ENCODE results near the gene AHCYL1.

The AHCYL1 gene

DNA sequence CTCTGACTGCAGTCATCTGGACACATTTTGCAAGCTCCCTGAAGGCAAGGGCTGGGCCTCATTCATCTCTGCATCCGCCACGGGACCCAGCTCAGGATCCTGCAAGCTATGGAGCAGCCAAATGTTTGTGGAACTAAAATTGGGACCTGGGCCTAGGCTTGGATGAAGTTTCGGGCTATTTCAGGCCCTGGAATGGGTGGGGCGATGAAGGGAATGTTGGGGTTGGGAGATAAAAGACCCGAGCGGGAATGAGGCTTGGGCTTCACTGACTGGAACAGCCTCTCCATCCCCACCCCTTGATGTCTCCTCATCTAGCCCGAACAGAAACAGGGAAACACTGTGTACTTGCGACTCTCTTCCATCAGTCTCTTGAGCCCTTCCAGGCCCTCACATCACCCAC is 7.3 kb upstream of the AHCYL1 start:
- no peak for DNase-seq

DNA sequence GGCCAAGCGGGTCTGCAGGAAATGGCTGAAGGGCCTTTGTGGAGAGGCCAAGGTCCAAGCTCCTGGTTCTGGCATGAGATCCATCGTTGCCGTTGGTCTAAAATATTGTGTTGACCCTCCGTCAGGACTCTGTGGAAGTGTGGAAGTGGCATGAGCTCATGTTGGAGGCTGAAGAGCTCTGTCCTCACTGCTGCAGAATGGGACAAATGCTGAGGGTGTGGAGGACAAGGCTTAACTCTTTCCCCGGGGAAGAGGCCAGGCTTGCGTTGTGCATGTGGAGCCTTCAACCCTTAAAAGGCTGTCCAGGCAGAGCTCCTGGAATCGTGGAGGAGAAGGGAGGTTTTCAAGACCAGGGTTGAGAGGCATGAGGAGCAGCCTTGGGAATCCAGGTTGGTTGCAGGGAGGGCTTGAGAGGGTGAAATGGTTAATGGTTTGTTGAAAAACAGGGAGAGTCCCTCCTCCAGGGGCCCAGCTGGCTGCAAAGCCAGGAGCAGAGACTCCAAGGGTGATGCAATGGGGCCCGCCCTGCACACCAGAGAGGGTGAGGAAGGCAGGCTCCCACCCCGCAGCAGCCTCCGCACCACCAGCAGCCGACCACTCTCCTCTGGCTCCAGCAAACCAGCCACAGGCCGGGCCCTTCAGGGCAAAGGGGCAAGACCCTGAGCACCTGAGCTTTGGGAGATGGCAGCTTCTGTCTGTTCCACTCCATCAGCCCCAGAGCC is 6.7 kb upstream of the AHCYL1 start:
- DNase-seq: no peak

DNA sequence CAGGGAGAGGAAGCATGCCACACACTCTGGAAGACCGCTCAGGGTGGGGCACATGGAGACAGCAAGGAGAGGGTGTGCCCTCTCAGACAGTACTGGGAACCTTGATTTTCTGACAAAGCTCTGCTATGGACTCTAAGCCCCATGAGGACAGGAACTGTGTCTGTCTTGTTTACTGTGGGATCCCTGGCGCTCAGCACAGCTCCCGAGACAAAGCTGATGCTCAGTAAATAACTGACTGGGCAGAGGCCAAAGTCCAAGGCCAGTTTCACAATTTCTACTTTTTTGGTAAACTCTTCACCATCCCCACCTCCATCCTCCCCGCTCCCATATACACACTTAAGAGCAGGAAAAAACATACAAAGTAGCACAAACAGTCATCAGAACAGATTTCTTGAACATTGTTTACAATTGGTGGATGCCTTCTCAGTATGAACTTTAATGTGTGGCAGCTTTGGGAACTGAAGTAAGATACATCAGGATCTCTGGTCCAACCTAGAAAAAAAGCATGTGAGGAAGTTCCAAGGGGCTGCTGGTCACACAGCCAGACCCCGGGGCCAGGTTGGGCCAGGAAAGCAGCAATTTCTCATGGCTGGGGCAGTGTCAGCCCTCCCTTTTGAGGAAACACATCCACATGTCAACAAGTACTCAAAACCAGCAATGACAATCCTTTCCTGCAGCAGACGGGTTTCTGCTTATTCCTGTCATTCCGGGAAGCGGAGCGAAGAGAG is 5.6 kb upstream of the AHCYL1 start:
- DNase-seq: no peak

DNA sequence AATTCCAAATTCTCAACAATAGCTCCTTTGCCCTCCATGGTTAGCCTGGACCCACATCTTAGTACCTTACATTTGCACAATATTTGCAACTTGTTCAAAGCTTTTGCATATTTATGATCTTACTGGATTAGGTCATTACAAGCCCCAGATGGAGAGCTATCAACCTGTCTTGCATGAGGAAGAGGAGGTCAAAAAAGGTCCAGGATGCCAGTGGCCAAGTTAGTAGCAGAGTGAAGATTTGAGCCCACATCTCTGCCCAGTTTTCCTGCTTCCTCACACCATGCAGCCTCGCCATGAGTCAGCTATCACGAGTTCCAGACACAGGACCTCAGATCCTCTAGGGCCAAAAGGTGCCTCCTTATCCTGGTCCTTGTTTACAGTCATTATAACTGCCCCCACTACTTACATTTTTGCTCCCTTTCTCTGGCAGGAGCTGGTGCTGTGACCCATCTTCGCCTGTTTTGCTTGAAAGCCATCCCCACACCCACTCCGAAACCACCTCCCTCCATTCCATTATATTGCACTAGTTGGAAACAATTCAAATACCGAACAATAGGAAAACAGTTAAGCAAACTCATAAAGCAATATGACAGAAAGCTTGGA is 5.0 kb upstream of the AHCYL1 start:
- DNase-seq: no peak

DNA sequence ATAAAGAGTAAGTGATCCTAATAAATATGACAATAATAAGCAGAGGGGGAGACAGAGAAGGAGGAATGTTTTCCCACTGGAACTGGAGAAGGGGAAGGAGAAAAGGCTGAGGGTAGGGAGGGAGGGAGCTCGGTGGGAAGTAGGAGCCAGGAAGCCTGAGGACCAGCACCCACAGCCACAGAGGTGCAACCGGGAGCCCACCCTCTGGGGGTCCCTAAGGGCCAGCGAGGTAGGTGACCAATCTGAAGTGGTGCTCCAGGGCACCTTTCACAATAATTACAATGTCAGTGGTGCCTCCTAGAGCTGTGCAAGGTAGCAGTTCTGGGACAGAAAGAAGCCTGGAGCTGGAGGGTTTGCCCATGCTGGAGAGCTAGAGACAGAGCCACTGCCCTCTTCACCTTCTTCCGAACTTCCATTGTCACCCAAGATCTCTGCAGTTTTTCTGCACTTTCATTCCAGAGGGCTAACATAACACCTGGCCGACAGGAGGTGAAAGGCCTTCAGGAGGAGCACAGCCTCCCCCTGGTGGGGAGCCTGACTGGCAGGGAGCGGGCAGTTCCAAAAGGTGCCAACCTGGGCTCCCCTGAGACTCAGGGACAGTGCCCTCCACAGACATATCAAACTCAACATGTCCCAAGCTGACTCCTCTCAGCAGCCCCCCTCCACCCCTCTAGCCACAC is 4.1 kb upstream of the AHCYL1 start:
- no peak for DNase-seq

DNA sequence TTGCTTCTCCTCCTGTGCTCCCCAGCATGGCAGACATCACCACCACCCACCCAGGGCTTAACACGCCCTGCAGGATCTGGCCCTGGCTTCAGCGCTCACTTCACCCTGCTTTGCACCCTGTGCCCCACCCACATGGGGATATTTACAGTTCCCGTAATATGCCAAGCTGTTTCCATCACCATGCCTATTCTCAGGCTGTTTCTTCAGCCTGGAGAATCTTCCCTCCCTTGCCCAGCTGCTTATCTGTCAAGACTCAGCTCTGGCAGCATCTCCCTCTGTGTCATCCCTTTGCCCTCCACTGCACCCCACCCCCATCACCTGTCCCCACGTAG is 3.6 kb upstream of the AHCYL1 start:
- DNase-seq: no peak

DNA sequence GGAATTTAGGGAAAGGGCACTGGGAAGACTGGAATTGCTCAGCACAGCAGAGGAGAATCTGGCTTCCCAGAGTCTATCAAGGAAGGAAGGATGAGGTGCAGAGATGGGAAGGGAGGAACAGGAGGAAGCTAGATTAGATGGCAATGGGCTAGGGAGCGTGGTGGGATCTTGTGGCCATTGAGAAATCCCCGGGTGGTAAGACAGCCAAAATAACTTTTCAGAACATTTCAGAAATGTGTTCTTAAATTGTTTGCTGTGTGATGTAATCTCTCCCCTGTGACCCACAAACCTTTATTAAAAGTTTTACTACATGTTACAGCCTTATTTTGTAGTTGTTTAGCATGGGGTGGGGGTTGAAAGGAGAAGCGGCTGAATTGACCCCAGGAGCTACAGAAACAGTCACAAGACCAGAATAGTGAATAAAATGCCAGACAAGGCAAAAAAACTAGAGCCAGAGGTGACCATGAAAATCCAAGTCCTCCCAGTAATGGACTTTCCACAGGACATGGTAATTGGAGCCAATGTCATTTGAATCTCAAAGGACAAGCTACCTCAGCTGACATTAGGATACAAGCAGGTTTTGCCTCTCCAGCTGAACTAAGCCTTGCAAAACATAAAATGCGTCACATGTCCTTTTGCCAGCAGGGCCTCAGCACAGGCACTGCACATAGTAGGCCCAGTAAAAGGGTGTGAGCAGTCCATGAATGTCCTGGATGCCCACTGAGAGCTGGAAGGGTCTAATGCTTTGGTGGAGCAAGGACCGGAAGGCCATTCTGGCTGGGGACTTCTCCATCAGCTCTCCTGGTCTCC is 980 bp upstream of the AHCYL1 start:
- DNase-seq: no peak

DNA sequence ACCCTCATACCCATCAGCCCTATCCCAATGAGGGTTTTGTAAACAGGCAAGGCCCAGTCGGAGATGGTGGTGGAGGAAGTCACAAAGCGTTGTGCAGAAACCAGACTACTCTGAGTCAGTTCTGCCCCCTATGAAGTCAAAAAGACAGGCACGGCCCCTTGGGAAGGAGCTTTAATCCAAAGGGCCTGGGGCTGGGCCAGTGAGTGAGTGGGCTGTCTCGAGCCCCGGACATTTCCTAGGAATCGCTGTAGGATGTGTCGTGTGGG is 442 bp upstream of the AHCYL1 start:
- no peak for DNase-seq

DNA sequence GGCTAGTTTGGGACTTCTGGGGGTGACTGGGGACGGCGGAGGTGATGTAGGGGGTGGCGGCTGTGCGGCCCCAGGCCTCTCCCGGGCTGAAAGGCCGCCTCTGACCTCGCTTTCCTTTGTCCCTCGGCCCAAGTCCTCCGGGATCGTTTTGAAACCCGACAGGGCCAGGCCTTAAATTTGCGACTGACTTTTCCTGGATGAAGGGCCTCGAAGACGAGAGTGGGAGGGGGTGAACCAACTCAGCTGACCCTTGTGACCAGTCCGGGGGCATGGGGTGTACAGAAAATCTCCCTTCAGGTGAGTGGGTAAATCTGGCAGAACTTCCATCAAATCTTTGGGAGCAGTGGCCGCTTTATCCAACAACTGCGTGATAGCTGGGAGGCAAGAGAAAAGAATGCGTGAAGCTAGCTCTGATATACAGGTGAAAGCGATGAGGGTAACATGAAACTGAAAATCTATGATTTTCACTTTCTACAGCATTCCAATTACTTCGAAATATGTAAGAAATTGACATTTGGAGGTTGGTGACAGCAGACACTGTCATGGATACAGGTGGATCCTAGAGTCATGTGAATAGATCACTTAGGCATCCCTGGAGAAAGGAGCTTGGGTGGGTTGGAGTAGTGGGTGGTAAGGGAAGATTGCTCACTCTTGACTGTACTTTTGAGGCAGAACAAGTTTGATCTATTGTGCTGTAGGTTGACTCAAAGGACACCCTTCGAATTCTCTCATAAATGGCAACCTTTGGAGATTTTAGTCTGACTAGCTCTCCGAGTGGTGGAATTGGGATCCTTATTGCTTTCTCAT is 885 bp downstream of the AHCYL1 start:
- no peak for DNase-seq

DNA sequence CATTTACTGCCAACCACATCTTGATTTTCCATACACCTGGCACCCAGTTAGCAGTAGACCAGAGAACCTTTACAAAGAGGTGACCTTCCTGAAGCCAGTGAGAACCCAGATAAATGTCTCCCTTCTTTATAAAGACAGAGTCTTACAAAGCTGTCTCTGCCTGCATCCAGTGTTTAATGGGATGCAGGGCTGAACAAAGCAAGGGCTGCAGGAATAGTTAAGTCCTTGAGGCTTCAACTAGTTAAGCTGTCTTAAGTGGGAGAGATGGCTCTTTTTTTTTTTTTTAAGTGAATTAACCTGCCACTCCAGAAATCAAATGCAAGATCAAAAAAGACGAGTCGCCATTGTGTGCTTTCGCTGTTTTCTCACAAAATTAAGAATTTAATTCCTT is 1.5 kb downstream of the AHCYL1 start:
- no peak for DNase-seq

DNA sequence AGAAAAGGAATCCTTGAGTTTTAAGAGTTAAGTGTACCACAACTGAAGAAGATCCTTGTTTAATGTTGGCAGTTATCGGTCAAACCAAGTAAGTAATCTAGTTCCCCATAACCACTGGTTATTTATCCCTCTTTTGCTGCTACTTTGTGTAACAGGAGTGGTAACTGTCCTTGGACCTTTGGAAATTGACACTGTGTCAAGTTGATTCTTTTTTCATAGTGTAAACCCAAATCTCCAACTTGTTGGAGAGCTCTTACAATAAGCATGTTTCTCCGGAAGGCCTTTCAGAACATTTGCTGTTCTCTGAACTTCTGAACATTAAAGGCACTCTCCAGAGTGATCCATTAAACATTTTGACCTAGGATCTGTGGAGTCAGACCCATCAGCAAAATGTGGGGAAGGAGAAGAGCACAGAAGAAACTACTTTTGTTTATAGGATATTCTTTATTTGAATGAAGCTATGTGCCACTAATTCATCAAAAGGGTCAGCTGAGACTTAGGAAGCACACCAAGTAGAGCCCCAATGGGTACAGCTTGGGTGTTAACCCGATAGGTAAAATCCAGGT is 3.9 kb downstream of the AHCYL1 start:
- no peak for DNase-seq

DNA sequence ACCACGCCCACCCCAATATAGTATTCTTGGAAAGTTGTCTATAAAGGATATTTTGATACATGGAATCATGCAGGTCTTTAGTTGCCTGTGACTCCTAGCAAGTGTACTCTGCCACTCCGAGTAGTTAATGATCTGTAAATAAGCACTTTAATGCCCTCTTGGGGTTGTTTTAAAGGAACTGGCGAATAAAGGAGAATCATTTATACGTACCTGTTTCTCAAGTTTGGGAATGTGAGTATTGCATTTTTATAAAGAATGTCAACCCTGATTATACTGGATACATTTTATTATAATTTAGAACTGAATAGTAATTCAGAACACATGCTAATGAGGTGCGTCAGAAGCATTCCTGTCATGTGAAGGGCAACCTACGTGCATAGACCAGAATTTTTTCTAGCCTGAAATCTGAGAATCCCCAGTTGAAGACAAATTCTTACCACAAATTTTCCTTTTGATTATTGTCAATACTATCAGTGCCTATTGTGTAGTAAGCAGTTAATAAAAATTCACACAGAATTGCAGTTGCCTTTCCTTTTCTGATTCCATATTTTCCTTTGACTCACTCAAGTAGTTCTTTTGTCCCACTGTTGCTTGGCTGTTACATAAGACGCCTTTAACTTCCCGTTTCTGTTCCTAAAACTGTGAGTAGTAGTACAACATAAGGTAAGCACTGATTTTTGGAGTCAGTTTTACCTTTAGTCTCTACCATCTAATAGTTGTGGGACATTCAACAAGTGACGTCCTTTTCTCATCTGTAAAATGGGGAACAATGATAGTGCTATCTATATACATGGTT is 5.1 kb downstream of the AHCYL1 start:
- no peak for DNase-seq

DNA sequence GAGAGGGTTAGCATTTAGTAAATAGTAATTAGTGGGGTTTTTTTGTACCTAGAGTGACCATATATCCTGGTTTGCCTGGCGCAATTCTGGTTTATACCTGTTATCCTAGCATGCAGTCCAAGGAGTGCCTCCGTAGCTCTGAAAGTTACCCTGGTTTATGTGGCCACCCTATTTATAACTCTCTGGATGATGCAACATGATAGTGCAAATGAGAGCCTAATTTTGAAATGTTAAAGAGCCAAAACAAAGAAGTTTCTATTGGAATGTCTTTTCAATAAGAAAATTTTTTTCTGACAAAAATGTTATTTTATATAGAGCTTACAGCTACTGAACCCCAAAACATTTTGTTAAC is 5.7 kb downstream of the AHCYL1 start:
- DNase-seq: no peak

DNA sequence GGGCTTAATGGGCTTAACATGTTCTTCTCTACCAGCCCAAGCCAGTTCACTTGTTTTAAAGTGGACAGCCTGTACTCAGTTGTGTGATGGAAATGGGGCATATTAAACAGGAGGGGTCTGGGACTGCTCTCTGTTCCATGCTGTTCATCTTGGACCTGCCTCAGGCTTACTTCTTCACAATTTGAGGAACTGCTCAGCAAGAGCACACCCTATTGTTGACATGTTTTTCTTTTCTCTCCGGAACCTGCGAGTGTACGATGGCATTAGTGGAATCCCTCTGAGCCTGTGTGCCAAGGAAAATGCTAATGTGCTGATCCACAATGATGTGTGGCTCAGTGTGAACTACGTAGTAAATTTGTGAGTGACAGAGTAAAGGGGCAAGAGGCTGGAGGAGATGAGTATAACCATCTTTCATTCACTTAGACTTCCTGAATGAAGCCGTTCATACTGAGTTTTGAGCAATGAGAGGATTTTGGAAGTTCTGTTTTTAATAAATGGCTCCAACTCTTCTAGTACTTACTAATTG is 6.9 kb downstream of the AHCYL1 start:
- no peak for DNase-seq

DNA sequence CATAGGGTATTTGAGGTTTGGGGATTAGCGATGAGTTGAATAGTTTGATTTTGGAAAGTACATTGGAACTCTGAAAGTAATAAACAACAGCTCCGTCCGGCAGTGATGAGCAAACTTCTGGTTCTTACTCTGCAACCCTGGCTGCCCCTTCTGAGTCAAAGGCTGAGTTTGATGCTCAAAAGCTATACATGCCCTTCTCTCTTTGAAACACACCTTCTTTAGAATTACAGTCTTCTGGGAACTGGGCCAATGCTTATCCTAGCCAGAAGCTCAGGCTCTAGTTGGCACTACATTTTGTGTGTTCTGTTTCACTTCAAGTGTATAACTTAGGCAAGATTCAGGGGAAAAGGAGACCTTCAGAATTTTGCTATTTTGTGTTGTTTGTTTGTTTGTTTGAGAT is 9.3 kb downstream of the AHCYL1 start:
- peak; percentile 21 for DNase-seq

DNA sequence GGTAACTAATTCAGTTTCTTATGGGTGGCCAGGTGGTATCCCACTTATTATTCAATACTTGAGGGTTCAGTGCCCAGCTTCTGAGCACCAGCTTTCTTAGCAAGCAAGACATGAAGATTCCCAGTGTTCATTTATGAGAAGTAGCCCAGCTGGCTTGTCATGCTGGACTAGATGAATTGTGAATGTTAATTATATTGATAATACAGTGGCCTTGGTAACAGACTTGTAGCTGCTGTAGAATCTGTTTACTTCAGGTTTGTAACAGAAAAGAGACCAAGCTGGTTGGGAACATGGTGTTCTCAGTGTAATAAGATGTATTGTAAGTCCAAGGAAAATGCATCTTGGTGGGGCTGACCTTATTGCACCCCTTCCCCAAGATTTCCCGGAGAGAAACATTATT is 10.1 kb downstream of the AHCYL1 start:
- peak; percentile 18 for DNase-seq

DNA sequence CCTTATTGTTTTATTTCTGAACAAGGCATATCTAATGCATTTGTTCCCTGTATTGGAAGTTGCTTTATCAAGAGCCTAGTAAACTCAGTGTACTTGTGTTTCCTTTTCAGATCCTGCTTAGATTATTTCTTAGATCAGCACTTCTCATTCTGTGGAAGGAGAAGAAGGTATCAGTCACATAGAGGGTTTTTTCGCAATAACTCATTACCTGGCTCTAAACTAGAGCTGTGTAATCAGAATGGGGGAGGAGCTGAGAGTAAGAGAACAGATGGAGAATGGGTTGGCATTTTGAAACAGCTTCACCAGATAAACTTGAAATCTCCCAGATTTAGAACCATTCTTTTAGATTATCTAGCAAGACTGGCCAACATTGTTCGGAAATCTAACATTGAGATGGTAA is 11.0 kb downstream of the AHCYL1 start:
- DNase-seq: peak; percentile 15

DNA sequence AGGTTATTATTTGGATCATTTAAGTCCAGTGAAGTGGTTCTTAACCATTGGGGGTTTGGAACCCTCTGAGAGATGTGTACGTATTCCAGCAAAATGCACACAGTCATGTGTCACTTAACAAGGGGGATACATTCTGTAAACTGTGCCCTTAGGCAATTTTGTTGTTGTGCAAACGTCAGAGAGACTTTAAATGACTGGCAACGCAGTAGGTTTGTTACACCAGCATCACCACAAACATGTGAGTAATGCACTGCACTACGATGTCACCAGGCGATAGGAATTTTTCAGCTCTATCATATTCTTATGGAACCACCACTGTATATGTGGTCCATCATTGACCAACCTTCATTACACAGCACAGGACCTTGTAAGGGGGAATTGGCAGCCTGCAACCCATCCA is 11.9 kb downstream of the AHCYL1 start:
- DNase-seq: no peak

DNA sequence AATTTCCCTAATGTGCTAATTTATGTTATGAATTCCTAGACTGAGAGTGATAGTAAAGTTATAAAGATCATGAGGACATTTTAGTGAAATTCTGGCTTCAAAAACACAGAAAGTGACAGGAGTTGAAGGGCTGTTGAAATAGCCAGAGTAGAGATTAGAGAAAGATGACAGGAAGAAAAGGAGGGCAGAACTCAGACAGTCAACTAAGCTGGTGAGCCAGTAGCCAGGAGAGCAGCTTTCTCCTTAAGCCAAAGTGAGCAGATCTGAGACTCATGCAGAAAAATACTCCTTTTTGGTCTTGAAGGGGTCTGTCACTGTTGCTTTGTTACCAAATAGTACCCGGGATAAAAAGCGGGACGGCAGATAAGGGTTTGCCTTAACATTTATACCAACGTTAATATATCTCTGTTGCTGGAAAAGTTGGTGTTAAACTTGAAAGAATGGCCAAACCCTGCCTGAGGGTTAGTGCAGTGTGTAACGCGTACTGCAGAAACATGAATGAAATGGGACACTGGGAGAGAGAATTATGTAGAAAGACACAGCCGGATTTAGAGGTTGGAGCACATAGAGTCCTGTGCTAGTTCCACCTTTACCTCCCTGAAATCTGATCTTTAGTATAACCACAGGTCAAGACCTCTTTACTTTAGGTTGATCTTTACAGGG is 12.8 kb downstream of the AHCYL1 start:
- no peak for DNase-seq

DNA sequence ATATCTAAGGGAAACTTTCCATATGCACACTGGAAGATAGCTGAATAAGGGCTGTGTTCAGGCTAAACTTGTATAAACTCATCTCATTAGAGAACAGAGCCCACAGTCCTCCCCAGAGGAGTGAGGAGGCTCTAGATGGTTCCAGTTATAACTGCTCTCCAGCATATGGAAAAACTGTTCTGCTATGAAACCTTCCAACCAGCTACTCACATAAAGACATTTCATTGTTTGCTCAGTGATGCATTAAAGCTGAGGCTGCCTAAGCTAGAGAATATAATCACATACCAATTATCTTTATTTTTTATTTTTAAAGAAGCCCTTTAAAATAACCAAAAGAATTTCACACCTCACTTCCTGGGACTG is 13.3 kb downstream of the AHCYL1 start:
- no peak for DNase-seq

DNA sequence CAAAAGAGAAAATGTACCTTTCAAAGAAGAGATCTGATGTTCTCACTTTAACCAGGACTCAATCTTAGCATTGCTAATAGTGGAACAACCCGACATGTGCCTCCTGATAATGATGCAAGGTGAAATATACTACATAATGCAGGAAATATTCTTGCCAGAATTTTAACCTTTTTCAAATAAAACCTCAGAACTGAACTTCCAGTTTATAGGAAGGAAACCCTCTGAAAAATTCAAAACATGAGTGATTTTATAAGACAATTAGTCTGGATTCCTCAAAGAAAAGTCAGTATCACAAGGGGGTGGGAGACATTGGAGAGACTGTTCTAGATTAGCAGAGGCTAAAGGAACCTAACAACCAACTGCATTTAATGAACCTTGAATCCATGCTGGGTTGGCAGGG is 18.1 kb downstream of the AHCYL1 start:
- no peak for DNase-seq

All from NCI-H2171 treated with DMSO at 0.1 percent for 48 hours (cell line).